Endothelial cell of umbilical vein (primary cell): ENCODE results near the gene ELMO1. TPM values are rescaled to one million over a fixed set of nuclear protein-coding genes. Genes with fewer than 3 reads are reported as not detected.

Experiments used
- BruUV-seq: library from RNA; stranded (reverse); fragments of 400-500 nt; replicated peaks from 2 replicates; lab custom pipeline; 2021; lab: Mats Ljungman, UMichigan
- CTCF ChIA-PET: fragments of 300-600, 350-600 bp; sonication (Branson Sonifier 250); formaldehyde crosslinking; loops from one replicate; lab custom pipeline; 2021; ENCODE audit warnings: antibody characterized with exemption, inconsistent platforms; lab: Charles Lee
- POLR2A ChIA-PET: fragments of 300-600, 350-600 bp; sonication (Branson Sonifier 250); formaldehyde crosslinking; loops from one replicate; lab custom pipeline; 2021; ENCODE audit warnings: antibody characterized with exemption, inconsistent platforms; lab: Charles Lee
- DNase-seq: peaks from one replicate; pipeline ENCODE4 v3.0.0-alpha.2; 2011; ENCODE audit warnings: low read depth, low spot score
- FAIRE-seq: peaks from 2 replicates; lab custom pipeline; 2011; peaks lifted over from hg19 to GRCh38; lab: Jason Lieb, UNC
- H2AFZ ChIP-seq: 2 replicates; pipeline ENCODE4 v1.6.0; 2012; ENCODE audit warnings: low read depth, low read length, control low read depth, inconsistent platforms
- H3K27ac ChIP-seq: 2 replicates; pipeline ENCODE4 v1.5.1; 2011; ENCODE audit warnings: low read depth, mild to moderate bottlenecking, control low read depth, low read length, moderate library complexity; ENCODE audit not compliant: insufficient read depth
- H3K27me3 ChIP-seq, 2 experiments: 2 replicates each; pipeline versions ENCODE4 v1.6.0 to v1.6.1; 2011; ENCODE audit warnings: low read length in 2 of 2, mixed read lengths in 1 of 2; ENCODE audit not compliant: control insufficient read depth in 2 of 2, insufficient read depth in 2 of 2
- H3K36me3 ChIP-seq, 2 experiments: 2 replicates in 1 of 2; 3 replicates in 1 of 2; pipeline ENCODE4 v1.5.1; 2011; ENCODE audit warnings: low read length in 2 of 2, mild to moderate bottlenecking in 1 of 2, moderate library complexity in 1 of 2; ENCODE audit not compliant: control insufficient read depth in 2 of 2, insufficient read depth in 2 of 2; ENCODE audit errors: extremely low read depth in 1 of 2
- H3K4me1 ChIP-seq: 3 replicates; pipeline ENCODE4 v1.5.1; 2011; ENCODE audit warnings: mild to moderate bottlenecking, low read length; ENCODE audit not compliant: control insufficient read depth, insufficient read depth; ENCODE audit errors: extremely low read depth
- H3K4me2 ChIP-seq: 2 replicates; pipeline ENCODE4 v1.6.1; 2011; ENCODE audit warnings: low read length, control low read depth, mixed read lengths; ENCODE audit not compliant: insufficient read depth
- H3K4me3 ChIP-seq, 3 experiments: fragments of 200-600 bp in 1 of 3; sonication (generic), shearing (Covaris generic) in 1 of 3; replicated peaks in 1 of 3; 2 replicates each; pipeline ENCODE4 v1.5.1; 2011 to 2016; ENCODE audit warnings: control low read depth in 3 of 3, low read length in 3 of 3, mild to moderate bottlenecking in 2 of 3, inconsistent platforms in 1 of 3, low read depth in 1 of 3, moderate library complexity in 1 of 3; ENCODE audit not compliant: insufficient read depth in 1 of 3
- H3K79me2 ChIP-seq: 2 replicates; pipeline ENCODE4 v1.6.0; 2012; ENCODE audit warnings: low read length, inconsistent platforms; ENCODE audit not compliant: control insufficient read depth, insufficient read depth
- H3K9ac ChIP-seq: replicated peaks from 2 replicates; pipeline ENCODE3; 2011; ENCODE audit warnings: low read length, control low read depth; ENCODE audit not compliant: insufficient read depth; ENCODE audit errors: extremely low read depth
- H3K9me1 ChIP-seq: replicated peaks from 3 replicates; pipeline ENCODE4 v1.6.0; 2011; ENCODE audit warnings: mild to moderate bottlenecking, low read length; ENCODE audit not compliant: control insufficient read depth, insufficient read depth; ENCODE audit errors: extremely low read depth
- H3K9me3 ChIP-seq: replicated peaks from 2 replicates; pipeline ENCODE4 v1.5.1; 2012; ENCODE audit warnings: low read length, inconsistent platforms; ENCODE audit not compliant: control insufficient read depth, insufficient read depth
- H4K20me1 ChIP-seq: replicated peaks from 2 replicates; pipeline ENCODE3; 2011; ENCODE audit warnings: mild to moderate bottlenecking, low read length; ENCODE audit not compliant: control insufficient read depth, insufficient read depth; ENCODE audit errors: extremely low read depth
- EZH2 ChIP-seq: IDR thresholded peaks from 2 replicates; pipeline ENCODE4 v1.6.1; 2012; ENCODE audit warnings: borderline replicate concordance, low read depth, mild to moderate bottlenecking, moderate library complexity, low read length, inconsistent platforms; ENCODE audit not compliant: severe bottlenecking
- GATA2 ChIP-seq: IDR thresholded peaks from 2 replicates; pipeline ENCODE4 v1.7.0; 2011; ENCODE audit warnings: low read depth, mild to moderate bottlenecking, moderate library complexity, mixed read lengths, low read length; ENCODE audit not compliant: insufficient read length, insufficient read depth
- MYC ChIP-seq: IDR thresholded peaks from one replicate; pipeline ENCODE4 v1.6.1; 2011; ENCODE audit warnings: mild to moderate bottlenecking, low read depth, low read length
- POLR2A ChIP-seq: IDR thresholded peaks from 2 replicates; pipeline ENCODE4 v1.6.1; 2012; ENCODE audit warnings: low read depth, mild to moderate bottlenecking, control low read depth, low read length
- POLR2AphosphoS5 ChIP-seq: IDR thresholded peaks from 2 replicates; pipeline ENCODE4 v1.6.1; 2012; ENCODE audit warnings: low read depth, mild to moderate bottlenecking, control low read depth, low read length, moderate library complexity; ENCODE audit not compliant: insufficient read depth
- dilution Hi-C: fragments of 300-500 bp; cut with MboI; formaldehyde crosslinking; loops from one replicate; pipeline ENCODE4 v1.15.0; 2019; ENCODE audit warnings: low sequenced_read_pairs; ENCODE audit not compliant: extremely low pct_ligation_motif_present
- intact Hi-C: fragments of 100-400 bp; cut with micrococcal nuclease; formaldehyde crosslinking; loops from one replicate; pipeline ENCODE4 v1.10.0; 2022
- polyA plus RNA-seq, 4 experiments: library from polyadenylated mRNA; depleted of rRNA in 3 of 4; stranded (reverse) in 3 of 4; unstranded in 1 of 4; fragments of >200 nt; gene quantifications; 2 replicates each; pipeline versions ENCODE4 v1.2.1 to v1.2.3, GENCODE V29; 2011 to 2012; ENCODE audit warnings: missing spikeins in 1 of 4
- total RNA-seq: library from RNA; stranded (reverse); gene quantifications from 2 replicates; pipeline ENCODE4 v1.2.3, GENCODE V29; 2021

Gene ELMO1
- total and polyA plus RNA-seq, 2 donors (not counting 3 experiments of a cell fraction or from before 2014, with no cell fraction given) = 17.0 to 30.6 TPM

DNA sequence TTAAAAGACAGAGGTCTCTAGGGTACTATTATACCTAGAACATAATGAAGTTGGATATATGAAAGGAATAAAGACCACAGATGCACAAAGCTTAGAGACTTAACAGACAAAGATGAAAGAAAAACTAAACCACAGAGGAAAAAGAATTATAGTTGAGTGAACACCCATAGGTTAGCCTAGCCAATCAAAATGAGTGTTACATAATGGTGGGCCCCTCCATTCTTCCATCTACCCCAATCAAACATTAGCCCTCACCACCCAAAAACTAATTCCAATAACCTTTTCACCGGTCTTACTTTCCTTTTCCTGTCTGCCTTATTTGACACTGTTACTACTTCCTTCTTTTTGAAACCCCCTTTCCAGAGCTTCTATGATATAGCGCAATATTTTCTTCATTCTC is 130.1 kb downstream of the ELMO1 start:
- Histone ChIP-seq H3K79me2 (no peaks in the 10 kb centered on the region), H3K36me3 (no peaks in the 10 kb centered on the region), H3K9me1 (no peaks in the 10 kb centered on the region), H3K9ac (no peak overlapping the region), H3K4me1 (no peaks in the 10 kb centered on the region), H3K27me3 (no peaks in the 10 kb centered on the region), H3K4me2 (no peak overlapping the region), H2AFZ (no peak overlapping the region), H4K20me1 (no peaks in the 10 kb centered on the region), H3K27ac (no peak overlapping the region), H3K9me3 (no peaks in the 10 kb centered on the region), H3K4me3 (no peak overlapping the region)
- TF ChIP-seq MYC = no peak
- FAIRE-seq (no peak), DNase-seq (no peak)
- CTCF ChIA-PET = no interaction called here
- POLR2A ChIA-PET = no interaction called here
- dilution Hi-C loops (no loop called here), intact Hi-C loops (no loop called here)
- no TSS peak for BruUV-seq

DNA sequence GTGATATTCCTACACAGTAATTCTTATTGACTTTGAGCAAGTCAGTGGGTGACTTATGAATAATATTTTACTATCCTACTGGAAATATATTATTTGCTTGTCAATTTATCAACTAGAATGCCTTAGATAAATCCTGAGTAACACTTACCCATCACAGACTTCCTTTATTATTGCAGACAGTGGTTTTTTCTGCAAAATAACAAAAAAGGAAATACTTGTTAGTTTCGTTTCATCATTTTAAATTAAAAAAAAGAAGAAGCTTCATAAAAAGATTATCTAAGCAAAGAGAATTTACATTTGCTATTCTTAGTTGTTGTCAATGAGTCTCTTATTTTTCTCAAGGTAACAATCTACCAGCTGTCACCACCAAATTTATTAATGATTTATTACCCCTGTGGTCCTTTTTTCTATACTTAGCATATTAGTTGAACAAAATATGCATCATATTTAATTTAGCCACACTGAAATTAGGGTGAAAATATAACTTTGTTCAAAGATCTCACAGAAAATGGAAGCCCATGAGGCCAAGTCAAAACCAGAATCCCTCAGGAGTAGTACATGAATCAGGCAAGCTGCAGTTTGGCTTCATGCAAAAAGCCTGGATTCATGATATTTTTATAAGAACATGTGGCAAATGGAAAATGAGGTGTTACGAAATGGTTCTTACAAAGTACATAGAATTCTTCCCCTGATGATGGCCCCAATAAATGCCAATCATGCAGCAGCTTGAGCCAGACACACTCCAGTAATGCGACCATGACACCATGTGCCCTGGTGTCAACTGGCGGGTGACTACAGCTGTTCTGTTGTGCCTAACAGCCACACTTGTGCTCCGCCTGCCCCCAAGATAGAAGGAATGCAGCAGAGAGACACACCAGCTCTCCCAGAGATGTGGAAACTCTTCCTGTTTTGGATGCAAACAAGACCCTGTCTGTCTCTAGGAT is 132.6 kb downstream of the ELMO1 start:
- H3K4me1 ChIP-seq = no peaks in the 10 kb centered on the region
- no peak overlapping the region for H3K4me2 ChIP-seq
- no peak overlapping the region for H3K9ac ChIP-seq
- H3K27ac ChIP-seq = no peak overlapping the region
- no peaks in the 10 kb centered on the region for H3K9me3 ChIP-seq
- no peaks in the 10 kb centered on the region for H3K79me2 ChIP-seq
- FAIRE-seq = no peak
- dilution Hi-C loops = no loop called here
- H3K4me3 ChIP-seq = no peak overlapping the region
- no peaks in the 10 kb centered on the region for H3K27me3 ChIP-seq
- DNase-seq = no peak
- BruUV-seq = no TSS peak
- no peak for TF ChIP-seq POLR2AphosphoS5
- no peak for TF ChIP-seq GATA2
- TF ChIP-seq POLR2A = no peak
- TF ChIP-seq EZH2 = no peak
- ChIA-PET CTCF (interaction anchor here (1.4 kb wide), 1 partner anchor 18 kb away, joined by 4 read pairs; no protein-coding TSS in a partner anchor), POLR2A (no interaction called here)
- H3K9me1 ChIP-seq = no peaks in the 10 kb centered on the region
- no peaks in the 10 kb centered on the region for H4K20me1 ChIP-seq
- intact Hi-C loops = no loop called here
- no peaks in the 10 kb centered on the region for H3K36me3 ChIP-seq
- no peak overlapping the region for H2AFZ ChIP-seq
